Liver (tissue), 9 donors: ENCODE results near the gene MYO3B. TPM values are rescaled to one million over a fixed set of nuclear protein-coding genes. Genes with fewer than 3 reads are reported as not detected.

ENCODE experiments used
- DNase-seq: peaks from one replicate; pipeline ENCODE4 v3.0.0-alpha.2; 2017; ENCODE audit warnings: low spot score
- H3K27ac ChIP-seq, 2 donors: one replicate each; pipeline ENCODE4 v1.7.0; 2013; ENCODE audit warnings: inconsistent platforms in 2 of 2, low read length in 2 of 2, control low read depth in 1 of 2, low read depth in 1 of 2, mild to moderate bottlenecking in 1 of 2
- H3K27me3 ChIP-seq, 4 donors: one replicate each; pipeline versions ENCODE4 v1.6.1 to v1.7.0; 2013; ENCODE audit warnings: low read length in 3 of 4, inconsistent platforms in 1 of 4, mild to moderate bottlenecking in 1 of 4, moderate library complexity in 1 of 4; ENCODE audit not compliant: control insufficient read depth in 4 of 4, insufficient read depth in 4 of 4
- H3K36me3 ChIP-seq, 4 donors: one replicate each; pipeline versions ENCODE4 v1.6.1 to v1.7.0; 2013; ENCODE audit warnings: low read length in 3 of 4, mild to moderate bottlenecking in 3 of 4, low read depth in 1 of 4, moderate library complexity in 1 of 4; ENCODE audit not compliant: control insufficient read depth in 4 of 4, insufficient read depth in 3 of 4
- H3K4me1 ChIP-seq, 4 donors: one replicate each; pipeline versions ENCODE4 v1.6.1 to v1.7.0; 2013; ENCODE audit warnings: low read length in 3 of 4, mild to moderate bottlenecking in 3 of 4, moderate library complexity in 1 of 4; ENCODE audit not compliant: control insufficient read depth in 4 of 4, insufficient read depth in 4 of 4
- H3K4me3 ChIP-seq, 3 donors: one replicate each; pipeline versions ENCODE4 v1.6.1 to v1.7.0; 2013; ENCODE audit warnings: low read length in 3 of 3, control low read depth in 1 of 3, low read depth in 1 of 3, mild to moderate bottlenecking in 1 of 3
- H3K9ac ChIP-seq, 2 donors: one replicate each; pipeline ENCODE4 v1.7.0; 2013; ENCODE audit warnings: low read length in 2 of 2, mild to moderate bottlenecking in 2 of 2, moderate library complexity in 2 of 2, control low read depth in 1 of 2, low read depth in 1 of 2
- H3K9me3 ChIP-seq, 4 donors: one replicate each; pipeline versions ENCODE4 v1.6.1 to v1.7.0; 2013; ENCODE audit warnings: low read length in 3 of 4; ENCODE audit not compliant: control insufficient read depth in 4 of 4
- EGR1 ChIP-seq, 2 donors: IDR thresholded peaks; 2 replicates each; pipeline ENCODE4 v1.6.1; 2016 to 2018; ENCODE audit warnings: antibody characterized with exemption in 2 of 2, low read depth in 2 of 2
- FOXA1 ChIP-seq: IDR thresholded peaks from 2 replicates; pipeline ENCODE4 v1.6.1; 2016; ENCODE audit warnings: antibody characterized with exemption
- FOXA2 ChIP-seq: IDR thresholded peaks from 2 replicates; pipeline ENCODE4 v1.6.1; 2016; ENCODE audit warnings: antibody characterized with exemption
- GABPA ChIP-seq, 2 donors: IDR thresholded peaks in 1 of 2; conservative IDR thresholded peaks in 1 of 2; 2 replicates each; pipeline ENCODE4 v1.6.1; 2016; ENCODE audit warnings: antibody characterized with exemption in 2 of 2, mild to moderate bottlenecking in 1 of 2, moderate library complexity in 1 of 2
- HNF4A ChIP-seq, 2 donors: conservative IDR thresholded peaks; 2 replicates each; pipeline ENCODE4 v1.6.1; 2016; ENCODE audit warnings: antibody characterized with exemption in 2 of 2, mild to moderate bottlenecking in 2 of 2
- HNF4G ChIP-seq: IDR thresholded peaks from 2 replicates; pipeline ENCODE4 v1.6.1; 2016; ENCODE audit warnings: antibody characterized with exemption
- JUND ChIP-seq, 2 donors: IDR thresholded peaks; 2 replicates each; pipeline ENCODE4 v1.6.1; 2016; ENCODE audit warnings: antibody characterized with exemption in 2 of 2
- NR2F2 ChIP-seq: IDR thresholded peaks from 2 replicates; pipeline ENCODE4 v1.6.1; 2016; ENCODE audit warnings: antibody characterized with exemption
- RAD21 ChIP-seq, 2 donors: IDR thresholded peaks; 2 replicates each; pipeline ENCODE4 v1.6.1; 2016; ENCODE audit warnings: antibody characterized with exemption in 2 of 2, mild to moderate bottlenecking in 2 of 2
- RXRA ChIP-seq, 2 donors: IDR thresholded peaks; 2 replicates each; pipeline ENCODE4 v1.6.1; 2017 to 2018; ENCODE audit warnings: antibody characterized with exemption in 2 of 2, mild to moderate bottlenecking in 1 of 2
- SP1 ChIP-seq: IDR thresholded peaks from 2 replicates; pipeline ENCODE4 v1.6.1; 2018; ENCODE audit warnings: antibody characterized with exemption, mild to moderate bottlenecking
- TAF1 ChIP-seq: conservative IDR thresholded peaks from 2 replicates; pipeline ENCODE4 v1.6.1; 2016; ENCODE audit warnings: antibody characterized with exemption, mild to moderate bottlenecking
- YY1 ChIP-seq: IDR thresholded peaks from 2 replicates; pipeline ENCODE4 v1.6.1; 2016; ENCODE audit warnings: antibody characterized with exemption, mild to moderate bottlenecking
- WGBS: extraction: QIAGEN DNeasy Blood & Tissue Kit; methylation state at CpG from one replicate; pipeline ENCODE4 v1.1.7; 2013; 5-methylcytosine and 5-hydroxymethylcytosine counted together
- polyA plus RNA-seq, 2 donors: library from polyadenylated mRNA; stranded (reverse) in 1 of 2; unstranded in 1 of 2; fragments of 200-250 nt in 1 of 2; fragments of >200 nt in 1 of 2; fragmentation: Nextera tagmentation in 1 of 2; extraction: Ambion mirVana in 1 of 2; gene quantifications; one replicate each; pipeline versions ENCODE4 v1.2.1 to v1.2.3, GENCODE V29; 2013 to 2015
- total RNA-seq, 2 donors: library from RNA; depleted of rRNA; stranded (reverse); fragments of >200 nt; gene quantifications; one replicate each; pipeline ENCODE4 v1.2.3, GENCODE V29; 2014
- TF ChIP-seq, protein P1 (sequence below): IDR thresholded peaks from 2 replicates; pipeline ENCODE4 v1.6.1; 2016; ENCODE audit warnings: antibody characterized with exemption
- TF ChIP-seq, protein P2 (sequence below): fragments of 150-350 bp; IDR thresholded peaks from 2 replicates; pipeline ENCODE4 v1.5.1; 2017; ENCODE audit warnings: improper control_type of control experiment, low read depth, low read length; ENCODE audit not compliant: missing input control
- TF ChIP-seq, protein P3 (sequence below): IDR thresholded peaks from 2 replicates; pipeline ENCODE4 v1.6.1; 2016; ENCODE audit warnings: antibody characterized with exemption, mild to moderate bottlenecking
- TF ChIP-seq, protein P4 (sequence below): IDR thresholded peaks from 2 replicates; pipeline ENCODE4 v1.6.1; 2016; ENCODE audit warnings: antibody characterized with exemption
- TF ChIP-seq, protein P5 (sequence below): IDR thresholded peaks from 2 replicates; pipeline ENCODE4 v1.6.1; 2016; ENCODE audit warnings: antibody characterized with exemption
- donor health status: healthy.
- donor health status: healthy.
- donor health status: healthy.
- donor health status: healthy.
- donor health status: healthy.

MYO3B gene
- total and polyA plus RNA-seq, 4 donors, result under 0.01 to 0.05 TPM; not detected in 2

DNA sequence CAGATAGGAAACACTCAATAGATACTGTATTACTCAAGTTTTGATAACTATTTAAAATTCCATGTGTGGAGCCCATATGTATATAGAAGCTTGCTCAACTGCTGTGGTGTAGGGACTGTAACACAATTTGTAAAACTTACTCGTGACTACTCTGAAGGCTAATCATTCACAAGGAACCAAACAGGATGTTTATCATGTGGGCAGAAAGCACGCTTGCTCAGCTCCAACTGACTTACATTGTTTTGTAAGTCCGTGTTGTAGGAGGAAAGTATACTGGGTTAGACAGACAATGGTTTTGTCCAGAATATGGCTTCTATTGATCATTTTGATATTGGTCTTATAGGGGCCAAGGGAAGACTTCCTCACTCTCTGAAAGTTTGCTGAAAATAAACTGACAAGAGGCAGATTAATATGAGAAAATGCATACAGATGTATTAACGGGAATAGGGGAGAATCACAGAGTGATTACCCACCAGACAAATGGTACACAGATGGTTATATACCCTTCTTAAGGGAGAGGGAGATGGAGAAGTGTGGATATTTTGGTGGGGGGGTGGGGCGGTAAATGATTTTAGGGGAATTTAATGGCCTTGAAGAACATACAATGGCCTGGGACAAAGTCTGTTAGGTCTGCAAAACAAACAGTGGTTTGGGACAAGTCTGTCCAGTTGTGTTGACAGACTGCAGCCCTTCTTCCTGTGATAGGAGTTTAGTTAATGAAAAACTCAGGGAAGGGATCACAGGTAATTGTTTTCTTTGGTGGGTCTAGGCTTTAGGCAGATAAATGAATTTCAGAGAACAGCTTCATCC is 277.9 kb downstream of the MYO3B start:
- Histone ChIP-seq H3K4me3 (no peak overlapping the region), H3K27me3 (no peaks in the 10 kb centered on the region), H3K4me1 (peaks cover 3 to 18% (median 9%) of the 10 kb centered on the region in 4 donors), H3K27ac (peak overlapping the region; percentile 59 to 81), H3K9ac (no peak overlapping the region), H3K9me3 (no peaks in the 10 kb centered on the region), H3K36me3 (no peaks in the 10 kb centered on the region)
- no peak for DNase-seq
- 12% methylated on average over 5 of the region's 5 CpGs for WGBS
- peak; percentile 97 for TF ChIP-seq SP1
- peak; percentile 91 for TF ChIP-seq HNF4G
- peak in 1 of 2 donors; percentile 39 for TF ChIP-seq EGR1 (IDR thresholded peaks at IDR 0.05; ENCODE audit: low read depth in 2 of 2)
- TF ChIP-seq, protein P1, sequence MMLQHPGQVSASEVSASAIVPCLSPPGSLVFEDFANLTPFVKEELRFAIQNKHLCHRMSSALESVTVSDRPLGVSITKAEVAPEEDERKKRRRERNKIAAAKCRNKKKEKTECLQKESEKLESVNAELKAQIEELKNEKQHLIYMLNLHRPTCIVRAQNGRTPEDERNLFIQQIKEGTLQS, result no peak
- TF ChIP-seq, protein P2, sequence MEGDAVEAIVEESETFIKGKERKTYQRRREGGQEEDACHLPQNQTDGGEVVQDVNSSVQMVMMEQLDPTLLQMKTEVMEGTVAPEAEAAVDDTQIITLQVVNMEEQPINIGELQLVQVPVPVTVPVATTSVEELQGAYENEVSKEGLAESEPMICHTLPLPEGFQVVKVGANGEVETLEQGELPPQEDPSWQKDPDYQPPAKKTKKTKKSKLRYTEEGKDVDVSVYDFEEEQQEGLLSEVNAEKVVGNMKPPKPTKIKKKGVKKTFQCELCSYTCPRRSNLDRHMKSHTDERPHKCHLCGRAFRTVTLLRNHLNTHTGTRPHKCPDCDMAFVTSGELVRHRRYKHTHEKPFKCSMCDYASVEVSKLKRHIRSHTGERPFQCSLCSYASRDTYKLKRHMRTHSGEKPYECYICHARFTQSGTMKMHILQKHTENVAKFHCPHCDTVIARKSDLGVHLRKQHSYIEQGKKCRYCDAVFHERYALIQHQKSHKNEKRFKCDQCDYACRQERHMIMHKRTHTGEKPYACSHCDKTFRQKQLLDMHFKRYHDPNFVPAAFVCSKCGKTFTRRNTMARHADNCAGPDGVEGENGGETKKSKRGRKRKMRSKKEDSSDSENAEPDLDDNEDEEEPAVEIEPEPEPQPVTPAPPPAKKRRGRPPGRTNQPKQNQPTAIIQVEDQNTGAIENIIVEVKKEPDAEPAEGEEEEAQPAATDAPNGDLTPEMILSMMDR, result no peak
- TF ChIP-seq, protein P3, sequence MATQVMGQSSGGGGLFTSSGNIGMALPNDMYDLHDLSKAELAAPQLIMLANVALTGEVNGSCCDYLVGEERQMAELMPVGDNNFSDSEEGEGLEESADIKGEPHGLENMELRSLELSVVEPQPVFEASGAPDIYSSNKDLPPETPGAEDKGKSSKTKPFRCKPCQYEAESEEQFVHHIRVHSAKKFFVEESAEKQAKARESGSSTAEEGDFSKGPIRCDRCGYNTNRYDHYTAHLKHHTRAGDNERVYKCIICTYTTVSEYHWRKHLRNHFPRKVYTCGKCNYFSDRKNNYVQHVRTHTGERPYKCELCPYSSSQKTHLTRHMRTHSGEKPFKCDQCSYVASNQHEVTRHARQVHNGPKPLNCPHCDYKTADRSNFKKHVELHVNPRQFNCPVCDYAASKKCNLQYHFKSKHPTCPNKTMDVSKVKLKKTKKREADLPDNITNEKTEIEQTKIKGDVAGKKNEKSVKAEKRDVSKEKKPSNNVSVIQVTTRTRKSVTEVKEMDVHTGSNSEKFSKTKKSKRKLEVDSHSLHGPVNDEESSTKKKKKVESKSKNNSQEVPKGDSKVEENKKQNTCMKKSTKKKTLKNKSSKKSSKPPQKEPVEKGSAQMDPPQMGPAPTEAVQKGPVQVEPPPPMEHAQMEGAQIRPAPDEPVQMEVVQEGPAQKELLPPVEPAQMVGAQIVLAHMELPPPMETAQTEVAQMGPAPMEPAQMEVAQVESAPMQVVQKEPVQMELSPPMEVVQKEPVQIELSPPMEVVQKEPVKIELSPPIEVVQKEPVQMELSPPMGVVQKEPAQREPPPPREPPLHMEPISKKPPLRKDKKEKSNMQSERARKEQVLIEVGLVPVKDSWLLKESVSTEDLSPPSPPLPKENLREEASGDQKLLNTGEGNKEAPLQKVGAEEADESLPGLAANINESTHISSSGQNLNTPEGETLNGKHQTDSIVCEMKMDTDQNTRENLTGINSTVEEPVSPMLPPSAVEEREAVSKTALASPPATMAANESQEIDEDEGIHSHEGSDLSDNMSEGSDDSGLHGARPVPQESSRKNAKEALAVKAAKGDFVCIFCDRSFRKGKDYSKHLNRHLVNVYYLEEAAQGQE, result peak; percentile 35
- TF ChIP-seq FOXA1, result peak; percentile 89
- peak; percentile 69 to 83 for TF ChIP-seq JUND (IDR thresholded peaks at IDR 0.05)
- TF ChIP-seq YY1, result peak; percentile 53
- peak; percentile 79 for TF ChIP-seq TAF1
- TF ChIP-seq, protein P4, sequence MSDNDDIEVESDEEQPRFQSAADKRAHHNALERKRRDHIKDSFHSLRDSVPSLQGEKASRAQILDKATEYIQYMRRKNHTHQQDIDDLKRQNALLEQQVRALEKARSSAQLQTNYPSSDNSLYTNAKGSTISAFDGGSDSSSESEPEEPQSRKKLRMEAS, result peak; percentile 54
- peak; percentile 31 to 50 for TF ChIP-seq RAD21 (IDR thresholded peaks at IDR 0.05)
- TF ChIP-seq GABPA (IDR thresholded peaks at IDR 0.05 in 1 of 2, conservative IDR thresholded peaks at IDR 0.05 in 1 of 2), result peak in 1 of 2 donors; percentile 56
- TF ChIP-seq, protein P5, sequence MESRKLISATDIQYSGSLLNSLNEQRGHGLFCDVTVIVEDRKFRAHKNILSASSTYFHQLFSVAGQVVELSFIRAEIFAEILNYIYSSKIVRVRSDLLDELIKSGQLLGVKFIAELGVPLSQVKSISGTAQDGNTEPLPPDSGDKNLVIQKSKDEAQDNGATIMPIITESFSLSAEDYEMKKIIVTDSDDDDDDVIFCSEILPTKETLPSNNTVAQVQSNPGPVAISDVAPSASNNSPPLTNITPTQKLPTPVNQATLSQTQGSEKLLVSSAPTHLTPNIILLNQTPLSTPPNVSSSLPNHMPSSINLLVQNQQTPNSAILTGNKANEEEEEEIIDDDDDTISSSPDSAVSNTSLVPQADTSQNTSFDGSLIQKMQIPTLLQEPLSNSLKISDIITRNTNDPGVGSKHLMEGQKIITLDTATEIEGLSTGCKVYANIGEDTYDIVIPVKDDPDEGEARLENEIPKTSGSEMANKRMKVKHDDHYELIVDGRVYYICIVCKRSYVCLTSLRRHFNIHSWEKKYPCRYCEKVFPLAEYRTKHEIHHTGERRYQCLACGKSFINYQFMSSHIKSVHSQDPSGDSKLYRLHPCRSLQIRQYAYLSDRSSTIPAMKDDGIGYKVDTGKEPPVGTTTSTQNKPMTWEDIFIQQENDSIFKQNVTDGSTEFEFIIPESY, result peak; percentile 42
- TF ChIP-seq RXRA (IDR thresholded peaks at IDR 0.05), result peak; percentile 57 to 75
- TF ChIP-seq NR2F2, result no peak
- TF ChIP-seq HNF4A (conservative IDR thresholded peaks at IDR 0.05), result peak; percentile 95 to 96
- TF ChIP-seq FOXA2, result peak; percentile 93
